Adipose tissue (tissue), 3 donors: ENCODE results near the gene KIAA1217. TPM values are rescaled to one million over a fixed set of nuclear protein-coding genes. Genes with fewer than 3 reads are reported as not detected.

ENCODE experiments used
- H3K27ac ChIP-seq: one replicate; pipeline ENCODE4 v1.5.1; 2013; ENCODE audit warnings: low read depth, low read length
- WGBS, 3 donors: extraction: QIAGEN DNeasy Blood & Tissue Kit; methylation state at CpG; one replicate each; pipeline ENCODE4 v1.1.7; 2013; 5-methylcytosine and 5-hydroxymethylcytosine counted together
- polyA plus RNA-seq, 3 donors: library from polyadenylated mRNA; stranded (reverse); fragments of 200-250 nt; gene quantifications; one replicate each; pipeline ENCODE4 v1.2.3, GENCODE V29; 2013
- donor health status: healthy with polysubstance abuse.
- donor health status: Bipolar disorder and iron deficiency.
- donor health status: healthy.

Gene KIAA1217
- polyA plus RNA-seq, 3 donors = 5.9 to 18.7 (median 13.3) TPM

DNA sequence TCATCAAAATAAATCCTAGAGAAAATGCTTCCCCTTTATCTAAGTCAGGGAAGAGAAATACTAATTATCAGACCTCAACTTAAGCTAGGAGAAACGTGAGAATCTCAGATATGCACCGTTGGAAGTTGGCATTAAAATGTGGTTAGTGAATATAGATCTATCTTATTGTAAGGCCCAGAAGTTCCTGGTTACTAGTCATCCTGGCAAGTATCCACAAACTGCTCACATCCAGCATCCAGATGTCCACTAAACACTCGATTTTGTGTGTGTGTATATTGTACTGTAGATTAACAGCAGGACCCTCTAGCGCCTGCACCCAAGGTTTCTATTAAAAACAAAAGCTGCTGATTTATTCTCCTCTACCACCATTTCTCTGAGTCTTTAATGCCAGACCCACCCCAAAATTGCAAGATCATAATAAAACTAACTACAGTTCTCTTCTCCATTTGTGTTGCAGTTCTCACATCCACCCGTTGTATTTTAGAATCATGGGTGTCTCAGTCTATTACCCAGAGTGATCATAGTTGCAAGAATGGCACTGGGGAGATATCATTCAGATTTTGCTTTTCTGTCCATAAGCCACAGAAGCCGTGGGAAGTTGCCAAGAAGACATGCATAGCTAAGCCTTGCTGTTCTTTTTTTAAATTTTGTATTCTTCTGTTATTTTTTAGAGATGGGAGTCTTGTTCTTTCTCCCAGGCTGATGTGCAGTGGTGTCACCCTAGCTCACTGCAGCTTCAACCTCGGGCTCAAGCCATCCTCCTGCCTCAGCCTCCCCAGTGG is 165.4 kb downstream of the KIAA1217 start:
- WGBS, 3 donors = 49 to 64% (median 63%) methylated on average over 7 of the region's 7 CpGs

GRCh38 chr10:24375510-24375909 is 166.6 kb downstream of the KIAA1217 start:
- 88 to 93% (median 92%) methylated on average over 4 of the region's 4 CpGs for WGBS, 3 donors

More for the DNA sequence above, 165.4 kb downstream of the KIAA1217 start:
- H3K27ac ChIP-seq = no peak overlapping the region

DNA sequence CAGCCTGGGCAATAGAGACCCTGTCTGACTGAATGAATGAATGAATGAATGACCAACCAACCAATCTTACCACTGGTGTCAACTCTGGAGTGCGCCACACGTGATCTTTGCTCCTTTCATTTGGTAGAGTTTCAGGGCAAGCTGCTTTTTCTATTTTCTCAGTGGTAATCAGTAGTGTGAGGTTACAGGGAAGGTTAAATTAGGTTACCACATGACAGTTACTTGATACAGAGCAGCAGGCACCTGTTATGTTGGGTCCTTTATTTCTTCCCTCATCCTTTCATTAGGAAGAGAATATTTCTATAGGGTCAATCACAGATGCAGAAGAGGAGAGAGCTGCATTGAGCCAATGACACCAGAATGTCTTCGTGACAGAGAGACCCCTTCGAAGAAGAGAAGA is 167.8 kb downstream of the KIAA1217 start:
- 94 to 97% (median 96%) methylated on average over 4 of the region's 4 CpGs for WGBS, 3 donors
- no peak overlapping the region for H3K27ac ChIP-seq

More at GRCh38 chr10:24375510-24375909, 166.6 kb downstream of the KIAA1217 start:
- H3K27ac ChIP-seq = no peak overlapping the region

- WGBS, 3 donors = 85 to 93% (median 88%) methylated on average over 6 of the region's 6 CpGs
- no peak overlapping the region for H3K27ac ChIP-seq
Observed at GRCh38 chr10:24378126-24378920, 169.4 kb downstream of the KIAA1217 start.

DNA sequence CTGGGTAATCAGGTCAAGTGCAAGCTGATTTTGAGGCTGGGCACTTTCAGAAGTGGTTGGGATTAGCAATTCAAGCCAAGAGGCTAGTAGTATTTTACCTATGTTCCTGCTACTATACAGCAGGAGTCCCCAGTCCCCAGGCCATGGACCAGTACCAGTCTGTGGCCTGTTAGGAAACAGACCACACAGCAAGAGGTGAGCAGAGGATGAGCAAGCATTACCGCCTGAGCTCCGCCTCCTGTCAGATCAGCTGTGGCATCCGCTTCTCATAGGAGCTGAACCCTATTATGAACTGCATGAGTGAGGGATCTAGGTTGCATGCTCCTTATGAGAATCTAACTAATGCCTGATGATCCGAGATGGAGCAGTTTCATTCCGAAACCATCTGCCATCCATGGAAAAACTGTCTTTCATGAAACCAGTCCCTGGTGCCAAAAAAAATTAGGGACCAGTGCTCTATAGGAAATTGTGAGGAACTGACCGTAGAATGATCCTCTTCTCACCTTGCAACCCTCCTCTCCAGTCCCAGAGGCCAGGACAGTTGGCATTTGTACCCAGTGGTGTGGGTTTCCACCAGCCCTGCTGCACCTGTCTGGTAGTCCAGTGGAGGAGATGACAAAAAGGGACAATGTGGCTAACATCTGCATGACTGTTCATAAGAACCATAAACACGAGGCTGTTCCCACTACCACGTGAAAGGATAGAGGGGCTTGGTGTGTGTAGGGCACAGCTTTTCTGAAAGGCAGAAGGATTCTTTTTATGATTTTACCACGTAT is 172.5 kb downstream of the KIAA1217 start:
- 87 to 93% (median 92%) methylated on average over 9 of the region's 9 CpGs for WGBS, 3 donors
- H3K27ac ChIP-seq = no peak overlapping the region

GRCh38 chr10:24382045-24382444 is 173.1 kb downstream of the KIAA1217 start:
- 62 to 72% (median 62%) methylated on average over 3 of the region's 3 CpGs for WGBS, 3 donors
- H3K27ac ChIP-seq = no peak overlapping the region

DNA sequence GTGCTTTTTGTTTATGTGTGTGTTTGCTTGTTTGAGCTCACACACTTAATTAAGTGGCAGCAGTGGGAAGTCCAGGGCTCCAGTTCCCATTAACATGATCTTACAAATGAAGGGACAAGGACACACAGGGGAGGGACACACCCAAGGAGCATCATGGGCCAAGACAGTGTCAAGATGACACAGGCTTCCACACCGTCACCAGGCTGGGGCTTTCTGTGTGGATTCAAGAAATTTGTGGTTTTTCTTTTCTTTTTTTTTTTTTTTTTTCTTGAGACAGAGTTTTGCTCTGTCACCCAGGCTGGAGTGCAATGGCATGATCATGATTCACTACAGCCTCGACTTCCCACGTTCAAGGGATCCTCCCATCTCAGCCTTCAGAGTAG is 173.6 kb downstream of the KIAA1217 start:
- WGBS, 3 donors = 42 to 79% (median 52%) methylated on average over 3 of the region's 3 CpGs
- H3K27ac ChIP-seq = no peak overlapping the region

DNA sequence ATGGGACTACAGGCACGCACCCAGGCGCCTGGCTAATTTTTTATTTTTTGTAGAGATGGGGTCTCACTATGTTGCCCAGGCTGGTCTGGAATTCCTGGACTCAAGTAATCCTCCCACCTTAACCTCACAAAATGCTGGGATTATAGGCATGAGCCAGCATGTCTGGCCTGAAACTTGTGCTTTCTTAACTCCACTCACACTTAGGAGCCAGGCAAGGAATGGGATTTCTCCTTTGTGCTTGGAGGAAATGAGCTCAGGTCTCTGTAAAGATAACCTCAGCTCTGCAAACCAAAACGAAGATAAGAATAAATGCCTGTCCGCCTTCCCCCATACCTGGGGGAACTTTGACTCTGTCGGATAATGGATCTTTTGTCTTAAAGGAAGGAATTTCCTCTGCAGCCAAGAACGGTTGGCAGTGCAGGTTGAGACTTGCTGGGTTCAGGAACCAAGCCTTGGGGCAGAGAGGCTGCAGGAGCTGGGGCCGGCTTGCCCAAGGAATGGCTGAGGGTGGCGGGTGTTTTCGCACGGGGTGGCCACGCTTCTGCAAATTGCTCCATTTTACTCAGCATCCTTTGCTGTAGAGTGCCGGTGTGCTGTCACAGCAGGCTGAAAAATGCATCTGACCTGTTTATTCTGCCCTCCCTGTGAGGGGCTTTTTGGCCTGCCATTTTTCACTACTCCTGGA is 174.2 kb downstream of the KIAA1217 start:
- 54 to 60% (median 56%) methylated on average over 12 of the region's 12 CpGs for WGBS, 3 donors
- H3K27ac ChIP-seq = no peak overlapping the region

DNA sequence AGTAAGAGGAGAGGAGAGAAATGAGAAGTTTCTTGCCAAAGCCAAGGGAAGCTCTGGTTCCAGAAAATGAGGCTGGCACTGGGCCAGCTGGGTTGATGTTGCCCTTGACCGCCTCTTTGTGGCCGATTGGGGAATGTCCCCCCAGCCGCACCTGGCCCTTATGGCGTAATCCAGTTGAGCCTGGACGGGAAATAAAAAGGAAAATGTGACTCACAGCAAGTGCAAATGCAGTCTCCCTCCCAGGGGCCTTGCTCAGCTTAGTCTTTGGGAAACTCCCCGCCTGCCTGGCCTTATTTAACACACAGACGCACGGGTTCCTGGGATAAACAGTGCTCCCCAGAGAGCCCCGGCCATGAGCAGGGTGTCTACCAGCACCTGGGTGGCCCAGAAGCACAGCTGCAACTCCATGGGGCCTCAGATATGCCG is 174.8 kb downstream of the KIAA1217 start:
- WGBS, 3 donors = 11 to 13% (median 13%) methylated on average over 10 of the region's 10 CpGs
- H3K27ac ChIP-seq = no peak overlapping the region

DNA sequence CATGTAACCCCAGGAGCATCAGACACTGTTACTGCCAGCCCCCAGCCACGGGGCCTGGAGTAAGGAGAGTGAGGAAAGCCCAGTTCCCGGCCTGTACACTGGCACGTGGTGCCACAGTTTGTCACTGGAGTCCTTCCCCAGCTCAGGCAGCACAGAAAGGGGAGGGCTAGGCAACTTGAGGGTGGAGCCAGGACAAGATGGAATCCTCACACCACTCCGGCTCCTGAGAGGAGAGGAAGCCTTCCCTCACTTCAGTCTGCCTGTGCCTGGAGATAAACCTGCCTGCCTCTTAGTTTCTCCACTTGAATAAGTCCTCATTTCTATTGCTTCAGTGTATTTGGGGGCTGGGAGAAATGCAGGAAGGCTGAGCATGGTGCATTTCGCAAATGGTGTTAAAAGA is 176.0 kb downstream of the KIAA1217 start:
- WGBS, 3 donors = 61 to 82% (median 75%) methylated on average over 5 of the region's 5 CpGs
- no peak overlapping the region for H3K27ac ChIP-seq

GRCh38 chr10:24385776-24386175 is 176.8 kb downstream of the KIAA1217 start:
- WGBS, 3 donors = 59 to 73% (median 72%) methylated on average over 7 of the region's 7 CpGs
- H3K27ac ChIP-seq = no peak overlapping the region

GRCh38 chr10:24390146-24390700 is 181.3 kb downstream of the KIAA1217 start:
- 88 to 93% (median 91%) methylated on average over 2 of the region's 2 CpGs for WGBS, 3 donors
- H3K27ac ChIP-seq = no peak overlapping the region

DNA sequence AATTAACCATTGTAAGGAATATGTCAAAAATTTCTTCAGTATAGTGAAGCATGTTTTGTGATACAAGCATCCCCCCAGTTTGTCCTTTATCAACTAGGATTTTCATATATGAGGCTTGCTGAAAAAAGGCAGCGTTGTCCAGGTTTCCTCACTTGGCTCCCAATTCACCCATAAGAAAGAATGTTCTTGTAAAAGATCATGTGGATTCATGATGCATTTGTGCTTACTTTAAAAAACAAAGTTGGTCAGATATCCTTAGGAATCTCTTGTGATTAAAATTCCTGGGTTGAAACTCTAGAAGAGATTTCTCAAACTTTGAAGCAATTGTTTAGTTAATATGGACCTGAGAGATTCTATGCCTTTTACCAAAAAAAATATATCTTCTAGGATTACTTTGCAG is 181.8 kb downstream of the KIAA1217 start:
- 89 to 100% (median 95%) methylated on average over 1 of the region's 1 CpG for WGBS, 3 donors

GRCh38 chr10:24393201-24393600 is 184.3 kb downstream of the KIAA1217 start:
- 81 to 86% (median 83%) methylated on average over 5 of the region's 5 CpGs for WGBS, 3 donors
- no peak overlapping the region for H3K27ac ChIP-seq

More for the DNA sequence above, 181.8 kb downstream of the KIAA1217 start:
- H3K27ac ChIP-seq = no peak overlapping the region

- 81 to 91% (median 84%) methylated on average over 9 of the region's 9 CpGs for WGBS, 3 donors
Observed at GRCh38 chr10:24394461-24395190, 185.7 kb downstream of the KIAA1217 start.

DNA sequence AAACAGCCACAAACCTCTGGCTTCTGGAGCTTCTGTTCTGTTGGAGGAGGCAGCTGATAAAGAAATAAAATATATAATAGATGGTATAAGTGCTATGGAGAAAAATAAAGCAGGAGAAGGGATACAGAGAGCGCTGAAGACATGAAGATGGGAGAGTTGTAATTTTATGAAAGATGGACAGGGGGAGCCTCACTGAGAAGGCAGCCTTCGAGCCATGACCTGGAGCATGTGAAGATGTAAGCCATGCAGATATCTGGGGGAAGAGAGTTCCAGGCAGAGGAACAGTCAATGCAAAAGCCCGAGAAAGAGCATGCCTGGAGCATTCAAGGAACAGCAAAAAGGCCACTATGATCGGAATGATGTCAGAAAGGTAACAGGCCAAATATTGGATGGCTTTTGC is 187.5 kb downstream of the KIAA1217 start:
- H3K27ac ChIP-seq = no peak overlapping the region
- WGBS, 3 donors = 92 to 95% (median 92%) methylated on average over 4 of the region's 4 CpGs

More at GRCh38 chr10:24394461-24395190, 185.7 kb downstream of the KIAA1217 start:
- H3K27ac ChIP-seq = no peak overlapping the region

DNA sequence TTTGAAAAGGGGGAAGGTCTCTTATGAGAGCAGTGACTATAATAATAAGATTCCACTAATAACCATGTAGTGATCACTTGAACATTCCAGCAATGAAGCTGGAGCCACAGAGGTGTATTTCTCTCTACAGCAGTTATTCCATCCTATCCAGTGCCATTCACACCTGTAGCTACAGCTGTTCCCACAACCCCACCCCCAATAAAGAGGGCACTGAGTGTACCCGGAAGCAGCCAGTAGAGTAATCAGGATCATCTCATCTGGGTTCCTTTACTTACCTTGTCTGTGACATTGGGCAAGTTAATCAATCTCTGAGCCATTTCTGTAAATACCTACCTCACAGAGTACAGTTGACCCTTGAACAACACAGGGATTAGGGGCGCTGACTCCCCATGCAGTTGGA is 188.7 kb downstream of the KIAA1217 start:
- no peak overlapping the region for H3K27ac ChIP-seq
- 84 to 92% (median 86%) methylated on average over 2 of the region's 2 CpGs for WGBS, 3 donors
